Activated naive CD4-positive, alpha-beta T cell treated with anti-CD3 and anti-CD28 coated beads, Interleukin-2, amount 50 U/mL, for 24 hours (primary cell): ENCODE measurements around the gene LAGE3.

Experiments used
- H3K27ac Mint-ChIP-seq: one replicate; pipeline ENCODE4 v1.8.0; 2021; ENCODE audit warnings: mild to moderate bottlenecking, mixed read lengths
- H3K27me3 Mint-ChIP-seq: one replicate; pipeline ENCODE4 v1.8.0; 2021; ENCODE audit warnings: mixed read lengths
- H3K36me3 Mint-ChIP-seq: one replicate; pipeline ENCODE4 v1.8.0; 2021; ENCODE audit warnings: mixed read lengths
- H3K4me1 Mint-ChIP-seq: one replicate; pipeline ENCODE4 v1.8.0; 2021; ENCODE audit warnings: mixed read lengths
- H3K4me3 Mint-ChIP-seq: one replicate; pipeline ENCODE4 v1.8.0; 2021; ENCODE audit warnings: mild to moderate bottlenecking, mixed read lengths
- H3K9me3 Mint-ChIP-seq: one replicate; pipeline ENCODE4 v1.8.0; 2021; ENCODE audit warnings: mixed read lengths

Gene LAGE3, protein sequence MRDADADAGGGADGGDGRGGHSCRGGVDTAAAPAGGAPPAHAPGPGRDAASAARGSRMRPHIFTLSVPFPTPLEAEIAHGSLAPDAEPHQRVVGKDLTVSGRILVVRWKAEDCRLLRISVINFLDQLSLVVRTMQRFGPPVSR

DNA sequence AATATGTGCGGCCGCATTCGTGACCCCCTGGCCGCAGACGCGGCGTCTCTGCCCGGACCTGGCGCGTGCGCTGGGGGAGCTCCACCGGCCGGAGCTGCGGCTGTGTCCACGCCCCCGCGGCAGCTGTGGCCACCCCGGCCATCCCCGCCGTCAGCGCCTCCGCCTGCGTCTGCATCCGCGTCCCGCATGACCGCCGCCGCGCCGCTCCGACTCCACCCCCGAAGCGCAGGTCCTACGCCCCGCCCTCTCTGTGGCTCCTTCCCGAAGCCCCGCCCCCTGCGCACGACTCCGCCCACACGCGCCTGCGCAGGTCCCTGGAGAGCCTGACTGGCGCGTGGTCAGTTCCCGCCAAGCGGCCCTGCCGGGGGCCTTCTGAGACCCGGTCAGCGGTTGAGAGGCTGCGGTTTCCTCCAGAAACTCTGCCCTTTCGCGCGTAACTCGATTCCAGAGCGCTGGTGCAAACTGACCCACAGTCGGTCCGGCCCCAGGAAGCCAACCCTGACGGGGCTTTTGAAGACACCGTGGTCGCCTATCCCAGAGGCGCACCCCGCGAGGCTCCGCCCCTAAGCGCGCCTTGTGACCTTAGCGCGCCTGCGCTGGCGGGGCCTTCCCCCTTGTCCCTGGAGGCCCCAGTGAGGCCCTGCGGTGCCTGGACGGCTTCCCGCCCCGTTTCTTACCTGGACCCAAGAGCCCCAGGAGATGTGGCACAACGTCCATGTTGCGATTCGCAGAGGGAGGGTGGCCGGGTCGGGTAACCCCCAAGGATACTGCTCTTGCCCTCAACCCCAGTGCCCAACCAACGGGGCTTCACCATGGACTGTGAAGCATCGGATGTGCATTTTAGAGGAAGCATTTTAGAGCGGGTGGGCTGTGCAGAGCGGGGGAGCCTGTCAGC, at the start of gene LAGE3:
TSS of gene LAGE3 (minus strand) at position 554 of the 895 bp plus-strand sequence. CDS start at position 188, 366 bp downstream.
- no peaks in the 10 kb centered on the region for H3K27me3 Mint-ChIP-seq
- peaks cover 29% of the 10 kb centered on the region for H3K4me1 Mint-ChIP-seq
- peak within 1 kb of the TSS; percentile 84 for H3K4me3 Mint-ChIP-seq
- peak within 1 kb of the TSS; percentile 85 for H3K27ac Mint-ChIP-seq
- no peaks in the 10 kb centered on the region for H3K36me3 Mint-ChIP-seq
- no peaks in the 10 kb centered on the region for H3K9me3 Mint-ChIP-seq

DNA sequence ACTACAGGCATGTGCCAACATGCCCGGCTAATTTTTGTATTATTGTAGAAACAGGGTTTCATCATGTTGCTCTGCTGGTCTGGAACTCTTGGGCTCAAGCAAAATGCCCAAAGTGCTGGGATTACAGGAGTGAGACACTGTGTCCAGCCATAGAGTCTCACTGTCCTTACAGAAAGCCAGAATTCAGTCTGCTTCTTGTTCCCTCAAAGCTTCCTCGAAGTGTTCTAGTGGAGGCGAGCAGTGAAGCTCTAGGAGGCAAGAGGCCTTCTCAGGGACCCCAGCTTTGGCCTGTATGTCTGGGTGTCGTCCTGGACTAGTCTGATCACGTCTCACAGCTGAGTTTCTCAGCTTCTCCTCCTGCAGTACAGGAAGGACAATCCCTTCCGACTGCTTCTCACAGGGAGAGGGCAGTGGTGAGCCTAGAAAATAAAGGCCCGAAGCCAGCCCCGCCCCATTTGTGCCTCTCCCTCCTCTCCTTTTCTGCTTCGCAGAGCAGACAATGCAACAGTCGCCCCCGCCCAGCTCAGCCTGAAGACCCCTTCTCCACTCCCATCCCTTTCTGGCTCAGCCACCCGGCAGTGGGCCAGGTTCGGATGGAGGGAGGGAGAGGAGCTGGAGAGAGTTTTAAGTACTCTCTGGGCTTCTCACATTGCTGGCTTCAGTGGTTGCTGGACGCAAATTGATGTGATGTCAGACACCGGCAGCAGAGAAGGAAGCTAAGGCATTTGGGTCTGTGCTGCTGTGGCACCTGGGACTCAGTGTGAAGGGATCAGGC, 48.0 kb upstream of the LAGE3 start:
- Mint-ChIP-seq H3K36me3 (no peaks in the 10 kb centered on the region), H3K9me3 (no peaks in the 10 kb centered on the region), H3K4me1 (peaks cover 19% of the 10 kb centered on the region), H3K27me3 (no peaks in the 10 kb centered on the region), H3K27ac (peak overlapping the region; percentile 65), H3K4me3 (no peak overlapping the region)

DNA sequence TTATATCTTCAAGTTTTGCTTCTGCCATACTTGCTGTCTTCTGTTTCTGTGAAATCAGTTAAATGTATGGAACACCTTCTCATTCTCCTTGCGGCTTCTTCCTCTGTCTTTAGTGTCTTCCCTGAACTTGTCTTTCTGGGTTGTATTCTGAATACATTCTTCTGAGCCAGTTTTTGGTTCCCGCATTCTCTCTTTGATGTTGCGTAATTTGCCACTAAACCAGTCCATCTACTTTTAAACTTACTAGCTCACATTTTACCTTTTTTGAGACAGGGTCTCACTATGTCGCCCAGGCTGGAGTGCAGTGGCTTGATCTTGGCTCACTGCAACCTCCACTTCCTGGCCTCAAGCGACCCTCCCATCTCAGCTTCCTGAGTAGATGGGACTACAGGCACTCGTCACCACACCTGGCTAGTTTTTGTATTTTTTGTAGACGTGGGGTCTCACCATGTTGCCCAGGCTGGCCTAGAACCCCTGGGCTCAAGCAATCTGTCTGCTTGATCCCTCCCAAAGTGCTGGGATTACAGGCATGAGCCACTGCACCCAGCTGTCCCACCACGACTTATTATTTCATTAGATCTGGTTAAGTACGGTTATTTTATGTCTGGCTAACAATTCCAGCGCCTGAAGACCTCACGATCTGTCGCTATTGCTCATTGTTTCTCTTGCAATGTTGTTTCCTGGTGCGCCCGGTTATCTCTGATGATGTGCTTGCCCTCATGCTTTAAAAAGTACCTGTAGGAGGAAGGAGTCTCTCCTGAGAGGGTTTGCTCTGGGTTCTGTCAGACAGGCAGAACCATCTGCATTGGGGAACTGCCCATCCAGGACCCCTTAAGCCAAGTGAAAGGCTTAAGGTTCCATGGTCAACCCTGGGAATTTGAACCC, 46.8 kb upstream of the LAGE3 start:
- Mint-ChIP-seq H3K27me3 (no peaks in the 10 kb centered on the region), H3K27ac (peak overlapping the region; percentile 63), H3K4me1 (peaks cover 19% of the 10 kb centered on the region), H3K4me3 (no peak overlapping the region), H3K36me3 (no peaks in the 10 kb centered on the region), H3K9me3 (no peaks in the 10 kb centered on the region)

DNA sequence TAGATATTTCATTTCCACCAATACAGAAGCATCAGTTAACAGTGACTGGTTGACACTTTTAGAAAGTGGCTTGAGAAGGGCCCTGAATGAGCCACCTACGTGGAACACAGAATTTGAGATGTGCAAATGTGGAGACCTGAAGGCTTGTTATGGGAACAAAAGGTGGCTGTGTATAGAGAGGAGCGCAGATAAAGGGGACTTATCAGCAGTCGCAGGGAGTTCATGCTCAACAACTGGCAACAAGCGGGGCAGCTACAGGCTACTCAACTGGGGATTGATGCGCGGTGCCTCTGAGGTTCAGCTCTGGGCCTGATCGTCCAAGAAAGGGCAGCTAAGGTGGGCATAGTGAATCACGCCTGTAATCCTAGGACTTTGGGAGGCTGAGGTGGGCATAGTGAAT, 40.3 kb upstream of the LAGE3 start:
- Mint-ChIP-seq H3K27ac (no peak overlapping the region), H3K4me3 (no peak overlapping the region), H3K36me3 (no peaks in the 10 kb centered on the region), H3K27me3 (no peaks in the 10 kb centered on the region), H3K4me1 (peaks cover 12% of the 10 kb centered on the region), H3K9me3 (no peaks in the 10 kb centered on the region)

DNA sequence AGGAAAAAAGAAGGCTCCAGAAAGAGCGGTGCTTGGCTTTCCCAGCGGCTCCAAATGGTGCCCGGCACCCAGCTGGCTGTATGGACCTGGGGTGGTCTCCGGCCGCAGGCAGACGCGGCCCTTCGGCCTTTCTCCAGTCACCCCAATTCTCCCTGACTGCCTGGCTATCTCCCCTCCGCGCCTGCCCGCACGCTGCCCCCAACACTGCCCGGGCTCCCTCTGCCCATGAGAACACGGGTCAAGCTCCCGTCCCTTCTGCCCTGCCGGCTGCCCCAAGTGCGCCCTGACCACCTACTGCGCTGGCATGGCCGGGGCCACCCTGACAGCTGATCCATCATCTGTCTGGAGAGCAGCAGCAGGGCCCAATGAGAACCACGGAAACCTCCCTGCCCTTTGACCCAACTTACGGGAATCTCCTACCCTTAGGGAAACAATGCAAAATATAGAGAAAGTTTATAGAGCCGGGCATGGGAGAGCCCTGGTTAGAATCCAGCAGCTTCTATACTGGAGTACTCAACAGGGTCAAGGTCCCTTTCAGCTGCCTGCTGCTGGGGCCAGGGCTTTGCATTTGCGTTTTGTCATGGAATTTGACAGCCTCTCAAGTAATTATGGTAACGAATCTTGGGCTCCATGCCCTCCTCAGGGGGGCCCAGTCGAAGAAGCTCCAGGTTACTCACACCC, 38.2 kb upstream of the LAGE3 start:
- H3K4me3 Mint-ChIP-seq: peak overlapping the region; percentile 30
- no peaks in the 10 kb centered on the region for H3K27me3 Mint-ChIP-seq
- no peak overlapping the region for H3K27ac Mint-ChIP-seq
- H3K9me3 Mint-ChIP-seq: no peaks in the 10 kb centered on the region
- peaks cover 1% of the 10 kb centered on the region for H3K36me3 Mint-ChIP-seq
- peaks cover 26% of the 10 kb centered on the region for H3K4me1 Mint-ChIP-seq

DNA sequence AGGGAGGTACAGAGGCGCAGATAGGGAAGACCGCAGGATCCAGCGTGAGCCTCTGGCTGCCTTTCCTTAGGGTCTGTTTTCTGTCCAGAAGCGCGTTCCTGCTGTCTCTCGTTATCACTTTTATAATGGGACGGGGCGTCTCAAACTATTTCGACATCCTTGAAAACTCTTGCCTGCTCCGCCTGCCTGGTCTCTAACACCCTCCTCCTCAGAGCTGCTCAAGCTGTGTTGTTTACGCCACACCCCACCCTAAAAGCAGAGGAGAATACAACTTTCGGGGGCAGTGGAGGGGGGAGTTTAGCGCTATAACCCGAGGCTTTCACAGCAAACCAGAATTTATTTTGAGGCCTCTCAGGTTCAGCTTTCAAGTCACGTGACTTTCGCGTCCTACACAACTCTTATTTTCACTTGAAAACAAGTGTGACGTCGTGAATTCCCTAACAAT, 37.6 kb upstream of the LAGE3 start:
- peak overlapping the region; percentile 86 for H3K4me3 Mint-ChIP-seq
- H3K4me1 Mint-ChIP-seq: peaks cover 29% of the 10 kb centered on the region
- no peaks in the 10 kb centered on the region for H3K27me3 Mint-ChIP-seq
- no peaks in the 10 kb centered on the region for H3K9me3 Mint-ChIP-seq
- peak overlapping the region; percentile 21 for H3K27ac Mint-ChIP-seq
- peaks cover 1% of the 10 kb centered on the region for H3K36me3 Mint-ChIP-seq

DNA sequence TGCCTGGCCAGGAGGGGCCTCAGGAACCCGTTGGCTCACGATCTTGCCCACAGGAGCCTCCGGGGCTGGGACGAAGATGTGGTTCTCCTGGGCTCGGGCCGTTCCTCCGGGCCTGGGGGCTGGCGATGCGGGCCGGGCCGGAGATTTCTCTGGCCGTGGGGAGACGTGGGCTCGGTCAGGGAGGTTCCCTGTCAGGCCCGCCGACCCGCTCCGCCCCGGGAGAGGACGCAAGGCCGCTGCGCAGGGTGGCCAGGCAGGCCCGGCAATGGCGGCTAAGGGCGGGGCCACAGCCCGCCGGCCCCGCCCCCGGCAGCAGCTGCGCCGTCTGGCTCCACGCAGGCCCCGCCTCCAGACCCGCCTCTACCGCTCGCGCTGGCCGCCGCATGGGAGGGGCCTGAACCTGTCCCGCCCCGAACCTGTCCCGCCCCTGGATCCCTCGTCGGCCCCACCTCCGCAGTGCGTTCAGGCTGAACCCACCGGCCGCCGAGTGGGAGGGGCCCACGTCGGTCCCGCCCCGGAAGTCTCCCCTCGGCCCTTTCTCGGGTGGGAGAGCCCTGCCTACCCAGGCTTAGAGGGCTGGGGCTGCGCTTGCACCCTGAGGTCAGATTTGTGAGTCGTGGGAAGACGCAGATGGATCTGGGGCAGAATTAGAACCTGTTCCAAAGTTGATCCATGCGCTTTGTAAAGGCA, 37.0 kb upstream of the LAGE3 start, which contains the start of gene FAM3A:
TSS of gene FAM3A (minus strand) at position 267 of the 690 bp plus-strand sequence. CDS start 460 bp downstream, outside the sequence.
- peak within 1 kb of the TSS; percentile 86 for H3K4me3 Mint-ChIP-seq
- peak within 1 kb of the TSS; percentile 91 for H3K27ac Mint-ChIP-seq
- no peaks in the 10 kb centered on the region for H3K9me3 Mint-ChIP-seq
- peaks cover 1% of the 10 kb centered on the region for H3K36me3 Mint-ChIP-seq
- no peaks in the 10 kb centered on the region for H3K27me3 Mint-ChIP-seq
- H3K4me1 Mint-ChIP-seq: peaks cover 34% of the 10 kb centered on the region

DNA sequence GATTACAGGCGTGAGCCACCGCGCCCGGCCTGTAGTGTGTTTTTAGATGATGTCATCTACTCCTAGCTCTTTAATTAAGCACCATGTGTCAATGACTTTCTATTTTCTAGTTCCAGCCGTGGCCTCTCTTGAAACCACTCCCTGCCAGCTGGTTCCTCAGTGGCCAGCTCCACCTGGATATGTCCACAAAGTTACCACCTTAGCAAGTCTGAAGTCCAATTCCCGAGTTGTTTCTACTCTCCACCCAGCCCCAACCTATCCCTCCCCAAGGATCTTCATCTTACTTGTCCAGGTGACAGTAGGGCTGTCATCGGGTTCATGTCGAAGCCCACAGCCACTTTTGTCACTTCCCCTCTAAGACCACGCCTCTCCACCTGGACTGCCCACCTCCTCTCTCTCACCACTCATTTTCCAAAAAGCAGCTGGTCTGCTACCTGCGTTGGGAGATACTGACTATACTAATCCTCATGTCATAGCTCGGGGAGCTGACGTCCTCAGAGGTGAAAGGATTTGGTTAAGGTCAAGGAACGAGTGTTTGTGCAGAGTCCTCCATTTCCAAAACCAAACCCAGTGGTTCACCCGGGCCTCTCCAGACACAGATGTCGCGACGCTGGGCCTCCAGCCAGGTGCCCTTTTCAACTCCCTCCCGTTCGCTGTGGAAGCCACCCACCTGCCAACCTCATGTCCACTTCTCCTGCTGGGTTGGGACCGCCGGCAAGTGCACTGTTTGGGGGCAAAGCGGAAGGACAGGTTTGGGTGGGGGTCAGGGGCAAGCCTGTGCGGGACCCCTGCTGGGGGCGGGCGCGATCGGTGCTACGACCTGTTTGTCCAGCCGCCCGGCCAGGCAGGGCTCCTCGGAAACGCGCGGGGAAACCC, 36.2 kb upstream of the LAGE3 start:
- Mint-ChIP-seq H3K9me3 (no peaks in the 10 kb centered on the region), H3K27ac (peak overlapping the region; percentile 91), H3K36me3 (peaks cover 1% of the 10 kb centered on the region), H3K27me3 (no peaks in the 10 kb centered on the region), H3K4me1 (peaks cover 39% of the 10 kb centered on the region), H3K4me3 (peak overlapping the region; percentile 86)

DNA sequence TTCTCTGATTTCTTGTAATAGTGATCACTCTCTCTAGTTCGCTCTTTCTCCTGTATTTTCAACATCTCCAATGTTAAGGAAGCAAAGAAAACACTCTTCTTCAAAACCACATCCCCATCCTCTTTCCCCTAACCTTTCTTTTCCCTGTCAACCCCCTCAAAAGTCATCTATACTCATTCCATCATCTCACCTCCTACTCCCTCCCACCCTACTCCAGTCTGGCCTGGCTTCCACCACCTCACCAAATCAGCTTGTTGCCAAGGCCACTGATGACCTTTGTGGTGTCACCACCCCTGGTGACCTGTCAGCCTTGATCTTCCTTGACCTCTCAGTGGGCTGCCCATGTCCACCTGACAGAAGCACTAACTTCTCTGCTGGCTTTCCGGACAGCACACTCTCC, 34.6 kb upstream of the LAGE3 start:
- peaks cover 6% of the 10 kb centered on the region for H3K36me3 Mint-ChIP-seq

DNA sequence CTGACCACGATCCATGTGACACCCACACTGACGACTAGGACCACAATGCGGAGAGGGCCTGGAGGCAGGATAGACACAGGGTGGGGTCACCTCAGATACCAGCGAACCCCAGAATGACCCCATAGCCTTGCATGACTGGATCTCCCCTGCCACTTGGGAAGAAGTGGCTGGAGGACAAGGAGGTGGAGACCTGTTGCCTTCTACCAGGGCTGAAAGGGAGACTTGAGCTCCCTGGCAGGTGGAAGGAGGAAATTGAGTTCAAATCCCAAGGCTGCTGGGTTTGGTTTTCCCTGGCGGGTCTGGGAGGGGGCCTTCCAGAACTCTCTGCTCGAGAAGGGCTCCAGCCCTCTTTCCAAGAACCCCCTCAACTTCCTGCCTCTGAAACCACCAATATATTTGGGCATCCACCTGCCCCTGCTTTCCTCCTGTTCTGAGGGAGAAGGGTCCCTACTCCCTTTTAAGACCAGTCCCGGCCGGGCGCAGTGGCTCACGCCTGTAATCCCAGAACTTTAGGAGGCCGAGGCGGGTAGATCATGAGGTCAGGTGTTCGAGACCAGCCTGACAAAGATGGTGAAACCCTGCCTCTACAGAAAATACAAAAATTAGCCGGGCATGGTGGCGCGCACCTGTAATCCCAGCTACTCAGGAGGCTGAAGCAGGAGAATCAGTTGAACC, 33.9 kb upstream of the LAGE3 start:
- Mint-ChIP-seq H3K27ac (no peak overlapping the region), H3K27me3 (no peaks in the 10 kb centered on the region), H3K4me3 (no peak overlapping the region), H3K9me3 (no peaks in the 10 kb centered on the region), H3K4me1 (peaks cover 44% of the 10 kb centered on the region), H3K36me3 (peaks cover 7% of the 10 kb centered on the region)

More for the DNA sequence above, 34.6 kb upstream of the LAGE3 start:
- Mint-ChIP-seq H3K9me3 (no peaks in the 10 kb centered on the region), H3K27me3 (no peaks in the 10 kb centered on the region), H3K4me3 (peak overlapping the region; percentile 76), H3K27ac (peak overlapping the region; percentile 89), H3K4me1 (peaks cover 44% of the 10 kb centered on the region)

DNA sequence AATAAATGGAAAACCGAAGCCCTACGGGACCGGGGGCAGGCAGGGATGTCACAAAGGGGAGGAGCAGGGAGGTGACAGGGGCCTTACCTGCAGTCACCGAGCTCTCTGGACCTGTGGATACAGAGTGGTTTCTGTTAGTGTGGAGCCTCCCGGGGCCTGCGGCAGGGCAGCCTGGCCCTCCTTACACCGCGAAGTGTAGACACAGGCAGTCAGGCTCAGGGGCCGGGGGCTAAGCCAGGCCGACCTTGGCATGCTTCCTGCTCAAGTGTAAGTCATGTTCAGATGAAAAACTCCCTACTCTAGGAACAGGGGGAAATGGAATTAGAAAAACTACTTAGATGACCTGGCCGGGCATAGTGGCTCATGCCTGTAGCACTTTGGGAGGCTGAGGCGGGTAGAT, 32.7 kb upstream of the LAGE3 start:
- Mint-ChIP-seq H3K4me3 (peak overlapping the region; percentile 7), H3K9me3 (no peaks in the 10 kb centered on the region), H3K4me1 (peaks cover 44% of the 10 kb centered on the region)

DNA sequence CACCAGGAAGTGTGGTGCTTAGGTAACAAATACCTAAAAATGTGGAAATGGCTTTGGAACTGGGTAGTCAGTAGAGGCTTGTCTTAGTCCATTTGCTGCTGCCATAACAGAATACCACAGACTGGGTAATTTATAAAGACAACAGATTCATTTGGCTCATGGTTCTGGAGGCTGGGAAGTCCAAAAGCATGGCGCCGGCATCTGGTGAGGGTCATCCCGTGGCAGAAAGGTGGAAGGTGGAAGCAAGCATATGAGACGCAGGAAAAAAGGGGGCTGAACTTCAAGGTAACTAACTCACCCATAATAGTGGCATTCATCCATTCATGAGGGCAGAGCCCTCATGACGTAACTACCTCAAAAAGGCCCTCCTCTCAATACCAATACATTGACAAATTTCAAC, 30.4 kb upstream of the LAGE3 start:
- Mint-ChIP-seq H3K27me3 (no peaks in the 10 kb centered on the region), H3K9me3 (no peaks in the 10 kb centered on the region), H3K36me3 (peaks cover 7% of the 10 kb centered on the region), H3K27ac (no peak overlapping the region), H3K4me1 (peaks cover 32% of the 10 kb centered on the region), H3K4me3 (no peak overlapping the region)

More for the DNA sequence above, 32.7 kb upstream of the LAGE3 start:
- Mint-ChIP-seq H3K27ac (peak overlapping the region; percentile 46), H3K36me3 (peaks cover 7% of the 10 kb centered on the region), H3K27me3 (no peaks in the 10 kb centered on the region)

DNA sequence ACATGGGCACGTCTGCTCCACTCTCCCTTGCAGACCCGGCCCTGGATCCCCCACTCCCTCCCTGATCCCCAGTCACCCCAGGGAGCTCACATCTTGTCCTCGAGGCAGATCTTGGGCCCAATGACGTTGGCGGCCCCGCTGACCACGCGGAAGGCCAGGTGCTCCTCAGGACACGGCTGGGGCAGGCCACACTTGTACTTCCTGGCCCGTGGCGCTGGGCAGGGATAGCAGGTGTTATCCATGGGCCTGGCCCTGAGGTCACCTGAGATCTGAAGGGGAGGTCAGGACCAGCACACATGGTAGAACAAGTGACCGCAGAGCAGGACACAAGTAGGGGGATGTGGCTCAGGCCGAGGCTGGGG, 29.3 kb upstream of the LAGE3 start:
- Mint-ChIP-seq H3K4me1 (peaks cover 25% of the 10 kb centered on the region), H3K4me3 (no peak overlapping the region), H3K9me3 (no peaks in the 10 kb centered on the region), H3K27me3 (no peaks in the 10 kb centered on the region), H3K27ac (no peak overlapping the region), H3K36me3 (peaks cover 6% of the 10 kb centered on the region)
